GM12891 (cell line): ENCODE results near the gene ADAM17.

Experiments
- PAX5 ChIP-seq: IDR thresholded peaks from 2 replicates; pipeline ENCODE4 v1.6.1; 2011; ENCODE audit warnings: low read length, moderate library complexity, mild to moderate bottlenecking; ENCODE audit not compliant: insufficient read depth, severe bottlenecking
- POLR2A ChIP-seq: IDR thresholded peaks from 2 replicates; pipeline ENCODE4 v1.6.1; 2011; ENCODE audit warnings: low read depth, low read length, control low read depth
- POLR2AphosphoS5 ChIP-seq: IDR thresholded peaks from 2 replicates; pipeline ENCODE4 v1.6.1; 2011; ENCODE audit warnings: low read depth, low read length, control low read depth
- POU2F2 ChIP-seq: IDR thresholded peaks from 2 replicates; pipeline ENCODE4 v1.6.1; 2011; ENCODE audit warnings: low read depth, mild to moderate bottlenecking, control low read depth, low read length, moderate library complexity
- SPI1 ChIP-seq: IDR thresholded peaks from 2 replicates; pipeline ENCODE4 v1.6.1; 2011; ENCODE audit warnings: low read depth, low read length, control low read depth
- TAF1 ChIP-seq: IDR thresholded peaks from 2 replicates; pipeline ENCODE4 v1.6.1; 2011; ENCODE audit warnings: low read depth, low read length, control low read depth

GRCh38 chr2:9547262-9547991, 8.2 kb downstream of the ADAM17 start:
- TF ChIP-seq POLR2A: no peak
- TF ChIP-seq TAF1: no peak
- no peak for TF ChIP-seq POU2F2
- no peak for TF ChIP-seq POLR2AphosphoS5
- no peak for TF ChIP-seq PAX5
- TF ChIP-seq SPI1: no peak
